Measurements from ENCODE around the gene PDE8A. TPM values are rescaled to one million over a fixed set of nuclear protein-coding genes. Genes with fewer than 3 reads are reported as not detected.
A peak's percentile ranks its signal among the peaks of the same experiment; 100 is the strongest.

The PDE8A gene
- total RNA-seq, 1 donor from 2014 or later = 24.6 TPM

DNA sequence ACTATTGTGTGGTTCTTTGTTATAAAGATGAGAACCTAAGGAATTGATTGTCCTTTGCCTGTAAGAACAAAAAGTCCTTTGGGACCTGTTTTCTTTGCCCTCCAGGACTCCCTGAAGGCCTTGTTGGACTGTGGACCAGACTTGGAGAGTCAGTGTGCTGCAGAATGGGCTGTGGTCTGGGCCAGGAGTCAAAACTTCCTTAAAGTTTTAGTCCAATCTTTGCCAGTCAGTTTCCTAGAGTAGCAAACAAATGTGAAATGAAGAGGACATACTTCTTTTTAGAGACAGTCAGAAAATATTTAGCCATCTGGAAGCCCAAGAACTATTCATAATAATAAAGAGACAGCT, 45.4 kb downstream of the PDE8A start:
- TF ChIP-seq, protein P1, sequence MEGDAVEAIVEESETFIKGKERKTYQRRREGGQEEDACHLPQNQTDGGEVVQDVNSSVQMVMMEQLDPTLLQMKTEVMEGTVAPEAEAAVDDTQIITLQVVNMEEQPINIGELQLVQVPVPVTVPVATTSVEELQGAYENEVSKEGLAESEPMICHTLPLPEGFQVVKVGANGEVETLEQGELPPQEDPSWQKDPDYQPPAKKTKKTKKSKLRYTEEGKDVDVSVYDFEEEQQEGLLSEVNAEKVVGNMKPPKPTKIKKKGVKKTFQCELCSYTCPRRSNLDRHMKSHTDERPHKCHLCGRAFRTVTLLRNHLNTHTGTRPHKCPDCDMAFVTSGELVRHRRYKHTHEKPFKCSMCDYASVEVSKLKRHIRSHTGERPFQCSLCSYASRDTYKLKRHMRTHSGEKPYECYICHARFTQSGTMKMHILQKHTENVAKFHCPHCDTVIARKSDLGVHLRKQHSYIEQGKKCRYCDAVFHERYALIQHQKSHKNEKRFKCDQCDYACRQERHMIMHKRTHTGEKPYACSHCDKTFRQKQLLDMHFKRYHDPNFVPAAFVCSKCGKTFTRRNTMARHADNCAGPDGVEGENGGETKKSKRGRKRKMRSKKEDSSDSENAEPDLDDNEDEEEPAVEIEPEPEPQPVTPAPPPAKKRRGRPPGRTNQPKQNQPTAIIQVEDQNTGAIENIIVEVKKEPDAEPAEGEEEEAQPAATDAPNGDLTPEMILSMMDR (conservative IDR thresholded peaks at IDR 0.05; ENCODE audit: low read depth, low read length) = no peak
- DNase-seq (ENCODE audit: low read depth) = no peak
- no peak overlapping the region for H3K4me3 ChIP-seq (ENCODE audit: low read depth, low read length)

DNA sequence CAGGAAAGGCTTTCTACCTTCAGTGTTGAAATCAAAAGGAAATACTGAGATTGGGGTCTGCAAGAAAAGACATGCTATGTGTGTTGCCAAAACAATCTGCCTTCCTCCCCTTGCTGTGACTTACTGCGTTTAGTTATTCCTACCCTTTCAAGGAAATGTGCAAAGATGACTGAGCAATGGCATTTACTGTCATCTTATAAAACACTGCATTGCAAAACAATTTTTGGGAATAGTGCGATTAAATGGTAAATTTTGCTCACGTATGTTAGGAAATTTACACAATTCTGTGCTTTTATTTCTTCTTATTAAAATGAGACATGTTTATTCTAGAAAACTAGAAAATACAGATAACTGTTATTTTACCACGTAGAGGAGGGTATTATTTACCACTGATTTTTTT, 45.8 kb downstream of the PDE8A start:
- DNase-seq (ENCODE audit: low read depth) = no peak
- TF ChIP-seq, protein P1 (conservative IDR thresholded peaks at IDR 0.05; ENCODE audit: low read depth, low read length) = no peak

DNA sequence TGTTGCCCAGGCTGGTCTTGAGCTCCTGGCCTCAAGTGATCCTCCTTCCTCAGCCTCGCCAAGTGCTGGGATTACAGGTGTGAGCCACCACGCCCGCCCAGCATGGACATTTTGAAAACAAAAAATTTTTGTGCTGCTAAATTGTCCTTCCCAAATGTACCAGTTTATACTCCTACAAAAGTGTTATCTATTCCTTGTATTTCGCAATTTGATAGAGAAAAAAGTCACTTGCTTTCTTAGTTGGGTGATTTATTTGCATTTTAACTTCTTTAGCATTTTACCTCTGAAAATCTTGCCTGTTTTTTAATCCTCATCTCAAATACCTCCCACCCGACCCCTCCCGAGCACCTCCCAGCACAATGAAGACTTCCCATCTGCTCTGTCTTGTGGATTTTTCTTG, 46.8 kb downstream of the PDE8A start:
- no peak overlapping the region for H3K4me3 ChIP-seq (ENCODE audit: low read depth, low read length)
- TF ChIP-seq, protein P1 (conservative IDR thresholded peaks at IDR 0.05; ENCODE audit: low read depth, low read length) = no peak
- DNase-seq (ENCODE audit: low read depth) = no peak

More for the DNA sequence above, 45.8 kb downstream of the PDE8A start:
- no peak overlapping the region for H3K4me3 ChIP-seq (ENCODE audit: low read depth, low read length)

DNA sequence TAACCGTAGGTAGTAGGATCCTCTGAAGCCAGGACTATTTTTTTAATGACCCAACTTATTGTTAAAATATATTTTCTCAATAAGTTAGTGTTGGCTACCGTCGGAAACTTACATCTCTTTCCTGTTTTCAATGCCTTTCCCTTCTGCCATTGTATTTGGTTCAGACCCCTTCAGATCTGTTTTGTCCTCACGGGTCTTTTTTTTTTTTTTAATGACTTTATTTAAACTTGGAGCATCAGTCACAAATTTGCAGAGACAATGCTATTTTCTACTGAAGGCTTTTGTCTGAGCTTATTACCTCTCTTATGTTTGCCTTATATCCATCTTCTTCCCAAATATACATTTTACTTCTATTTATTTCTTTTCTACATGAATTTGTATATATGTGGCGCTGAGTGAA, 47.6 kb downstream of the PDE8A start:
- no peak overlapping the region for H3K4me3 ChIP-seq (ENCODE audit: low read depth, low read length)
- TF ChIP-seq, protein P1 (conservative IDR thresholded peaks at IDR 0.05; ENCODE audit: low read depth, low read length) = no peak
- no peak for DNase-seq (ENCODE audit: low read depth)

DNA sequence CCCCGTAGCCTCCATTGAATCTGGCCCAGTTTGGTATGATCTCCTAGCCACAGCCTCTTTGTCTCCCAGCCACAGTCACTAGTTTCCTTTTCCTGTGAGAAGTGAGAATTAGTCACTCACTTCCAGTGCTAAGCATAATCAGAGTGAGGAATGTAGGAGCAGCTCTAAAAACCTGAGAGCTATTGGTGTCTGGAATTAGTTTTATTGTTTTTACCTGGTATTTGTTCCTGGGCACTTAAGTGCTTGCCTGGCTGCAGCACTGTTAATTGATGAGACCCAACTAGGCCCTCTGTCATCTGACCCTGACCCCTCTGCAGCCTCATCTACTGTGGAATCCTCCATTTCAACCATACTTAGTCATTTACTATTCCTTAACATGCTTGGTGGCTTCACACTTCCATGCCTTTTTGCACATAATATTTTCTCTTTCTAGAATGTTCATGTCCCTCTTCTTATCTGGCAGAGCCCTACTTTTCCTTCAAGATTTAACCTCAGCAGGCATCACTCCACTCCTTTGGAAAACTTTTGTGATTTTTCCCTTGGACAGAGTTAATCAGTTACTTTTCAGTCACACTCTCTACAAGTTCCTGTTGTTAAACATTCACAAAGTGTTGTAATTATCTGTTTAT, 48.8 kb downstream of the PDE8A start:
- DNase-seq (ENCODE audit: low read depth) = peak; percentile 49
- TF ChIP-seq, protein P1 (conservative IDR thresholded peaks at IDR 0.05; ENCODE audit: low read depth, low read length) = no peak
- peak overlapping the region; percentile 23 for H3K4me3 ChIP-seq (ENCODE audit: low read depth, low read length)

DNA sequence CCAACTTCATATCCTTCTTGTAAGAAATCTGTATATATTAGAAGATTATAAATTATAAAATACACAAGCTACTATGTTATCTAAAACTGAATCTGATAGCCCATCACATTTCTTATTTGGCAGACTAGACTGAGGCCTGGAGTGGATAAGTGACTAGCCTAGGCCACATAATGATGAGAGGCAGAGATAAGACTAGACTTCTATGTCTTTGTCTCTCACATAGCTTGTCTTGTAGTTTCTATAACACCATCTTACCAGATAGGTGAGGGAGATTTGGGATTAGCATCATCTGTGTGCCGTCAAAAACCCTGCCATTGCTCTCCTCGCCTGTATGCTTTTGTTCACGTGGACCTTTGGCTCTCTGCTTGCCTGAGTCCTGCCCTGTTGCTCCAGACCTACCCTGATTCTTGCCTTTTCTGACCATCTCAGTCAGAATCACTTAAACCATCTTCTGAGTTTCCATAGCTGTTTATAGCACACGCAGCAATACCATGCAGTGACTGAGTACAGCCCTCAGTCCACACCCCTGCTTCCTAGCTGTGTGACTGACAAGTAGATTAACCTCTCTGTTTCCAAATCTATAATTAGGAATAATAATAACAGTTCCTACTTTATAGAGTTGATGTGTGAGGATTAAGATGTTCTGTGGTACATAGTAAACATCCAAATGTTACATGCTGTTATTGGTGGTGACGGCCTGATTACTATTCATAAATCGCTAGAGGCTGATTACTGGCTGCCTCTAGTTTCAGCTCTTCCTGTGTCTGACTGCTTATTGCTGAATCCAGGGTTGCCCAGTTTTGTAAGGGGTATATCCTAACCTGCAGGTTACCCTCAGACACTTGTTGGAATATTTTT, 49.7 kb downstream of the PDE8A start:
- TF ChIP-seq, protein P1 (conservative IDR thresholded peaks at IDR 0.05; ENCODE audit: low read depth, low read length) = no peak
- DNase-seq (ENCODE audit: low read depth) = no peak
- no peak overlapping the region for H3K4me3 ChIP-seq (ENCODE audit: low read depth, low read length)
